C4-2B (cell line): ENCODE measurements around the gene MLANA.

ENCODE experiments used
- H3K27ac ChIP-seq: fragments of 450-650 bp; 2 replicates; pipeline ENCODE4 v1.5.1; 2017
- CTCF ChIP-seq: fragments of 450-650 bp; conservative IDR thresholded peaks from 2 replicates; pipeline ENCODE4 v1.5.1; 2017; ENCODE audit warnings: mild to moderate bottlenecking
- ZFX ChIP-seq: fragments of 450-650 bp; IDR thresholded peaks from 2 replicates; pipeline ENCODE4 v1.6.1; 2017

The MLANA gene

GRCh38 chr9:5900622-5901021, 9.9 kb downstream of the MLANA start:
- TF ChIP-seq CTCF (no peak), ZFX (no peak)

GRCh38 chr9:5902377-5902776, 11.7 kb downstream of the MLANA start:
- TF ChIP-seq ZFX (no peak), CTCF (no peak)
- H3K27ac ChIP-seq, result no peak overlapping the region

More at GRCh38 chr9:5900622-5901021, 9.9 kb downstream of the MLANA start:
- no peak overlapping the region for H3K27ac ChIP-seq

- TF ChIP-seq ZFX (no peak), CTCF (no peak)
- no peak overlapping the region for H3K27ac ChIP-seq
Measured at GRCh38 chr9:5908918-5909317, 18.2 kb downstream of the MLANA start.

- H3K27ac ChIP-seq, result no peak overlapping the region
- no peak for TF ChIP-seq ZFX
- TF ChIP-seq CTCF, result no peak
Measured at GRCh38 chr9:5909976-5910375, 19.3 kb downstream of the MLANA start.

GRCh38 chr9:5910413-5911057, 19.8 kb downstream of the MLANA start:
- no peak for TF ChIP-seq CTCF
- no peak for TF ChIP-seq ZFX
- H3K27ac ChIP-seq, result no peak overlapping the region

GRCh38 chr9:5915438-5915837, 24.7 kb downstream of the MLANA start:
- H3K27ac ChIP-seq, result no peak overlapping the region
- TF ChIP-seq ZFX (no peak), CTCF (no peak)

GRCh38 chr9:5917273-5917672, 26.6 kb downstream of the MLANA start:
- no peak overlapping the region for H3K27ac ChIP-seq
- TF ChIP-seq CTCF (no peak), ZFX (no peak)
